Right lobe of liver (tissue), 6 donors: ENCODE results near the gene PDSS2. TPM values are rescaled to one million over a fixed set of nuclear protein-coding genes. Genes with fewer than 3 reads are reported as not detected.
"Not testable (repeated sequence)": the region's sequence is repeated elsewhere in the genome, so short reads cannot be mapped to it uniquely, and the experiment has no call there.

Source experiments
- ATAC-seq, 4 donors: fragments of 200-7000 bp; cut with Tn5 transposase; one replicate each; pipeline ENCODE4 v1.9.1; 2020; ENCODE audit warnings: mild to moderate bottlenecking in 4 of 4, moderate library complexity in 4 of 4
- DNase-seq, 3 donors: peaks; one replicate each; pipeline ENCODE4 v3.0.0-alpha.2; 2020
- H3K27ac ChIP-seq, 3 donors: fragments of 200-600 bp; one replicate each; pipeline ENCODE4 v1.8.0; 2022
- H3K27me3 ChIP-seq, 2 donors: fragments of 200-600 bp; one replicate each; pipeline ENCODE4 v1.8.0; 2022
- H3K36me3 ChIP-seq, 4 donors: fragments of 200-600 bp; sonication (generic) in 1 of 4; one replicate each; pipeline versions ENCODE4 v1.5.1 to v1.8.0; 2017 to 2022; ENCODE audit warnings: control low read depth in 1 of 4
- H3K4me1 ChIP-seq, 4 donors: fragments of 200-600 bp; sonication (generic) in 1 of 4; one replicate each; pipeline versions ENCODE4 v1.5.1 to v1.8.0; 2017 to 2022; ENCODE audit warnings: control low read depth in 1 of 4
- H3K4me3 ChIP-seq, 3 donors: fragments of 200-600 bp; one replicate each; pipeline ENCODE4 v1.8.0; 2022
- H3K9me3 ChIP-seq, 4 donors: fragments of 200-600 bp; sonication (generic) in 1 of 4; one replicate each; pipeline versions ENCODE4 v1.5.1 to v1.8.0; 2017 to 2022; ENCODE audit warnings: control low read depth in 1 of 4
- CTCF ChIP-seq, 4 donors: fragments of 200-600 bp in 3 of 4; fragments of 450-650 bp in 1 of 4; IDR thresholded peaks; one replicate each; pipeline versions ENCODE4 v1.5.1 to v1.8.0; 2016 to 2022; ENCODE audit warnings: antibody characterized with exemption in 4 of 4, mild to moderate bottlenecking in 2 of 4
- POLR2A ChIP-seq: fragments of 450-650 bp; IDR thresholded peaks from one replicate; pipeline ENCODE4 v1.6.1; 2017; ENCODE audit warnings: antibody characterized with exemption, mild to moderate bottlenecking
- WGBS: methylation state at CpG from one replicate; pipeline ENCODE4 v1.1.6; 2018; ENCODE audit warnings: low coverage, low lambda C conversion rate; ENCODE audit not compliant: insufficient coverage; ENCODE audit errors: missing lambda C conversion rate; 5-methylcytosine and 5-hydroxymethylcytosine counted together
- intact Hi-C, 2 donors: fragments of 100-400 bp; cut with DNase I; formaldehyde crosslinking; loops; one replicate each; pipeline versions ENCODE4 v1.11.2 to v1.14.1; 2022
- total RNA-seq, 6 experiments: library from RNA; depleted of rRNA in 2 of 6; stranded (reverse); fragments of >200 nt in 2 of 6; fragmentation: NEBNext Ultra II Directional in 3 of 6; extraction: Animal tissue kit (Norgen Biotek cat#: 25700) in 3 of 6; gene quantifications; one replicate each; pipeline versions ENCODE4 v1.1.0 to v1.2.4, GENCODE V29; 2016 to 2023
- donor health status: DM: no; HTN: yes; CAD: no.
- donor health status: DM: no; HTN: no; CAD: no.
- donor health status: DM: no; HTN: no; CAD: no.
- donor health status: DM: no; HTN: yes; CAD: no.
- donor health status: DM: no; HTN: yes; CAD: no.

The PDSS2 gene
- total RNA-seq, 6 experiments from 2014 or later: 17.0 to 25.1 (median 19.0) TPM

- no peak overlapping the region for H3K27ac ChIP-seq
- DNase-seq (no peak), ATAC-seq (no peak)
- peaks cover 0 to 6% (median 2%) of the 10 kb centered on the region in 4 donors for H3K4me1 ChIP-seq
- no peaks in the 10 kb centered on the region for H3K9me3 ChIP-seq
- intact Hi-C loops: no loop called here
- no peaks in the 10 kb centered on the region for H3K36me3 ChIP-seq
- TF ChIP-seq CTCF (IDR thresholded peaks at IDR 0.05) (no peak), POLR2A (no peak)
- no peak overlapping the region for H3K4me3 ChIP-seq
- H3K27me3 ChIP-seq: no peaks in the 10 kb centered on the region
- 75% methylated on average over 6 of the region's 6 CpGs for WGBS
Observed at GRCh38 chr6:107121266-107121665, 338.1 kb downstream of the PDSS2 start.

- ATAC-seq (no peak), DNase-seq (no peak)
- no peak overlapping the region for H3K27ac ChIP-seq
- no peak overlapping the region for H3K4me3 ChIP-seq
- peaks cover 0 to 7% (median 2%) of the 10 kb centered on the region in 4 donors for H3K4me1 ChIP-seq
- no peaks in the 10 kb centered on the region for H3K27me3 ChIP-seq
- intact Hi-C loops: no loop called here
- H3K9me3 ChIP-seq: no peaks in the 10 kb centered on the region
- no peak for TF ChIP-seq CTCF (IDR thresholded peaks at IDR 0.05)
- TF ChIP-seq POLR2A: no peak
- 100% methylated on average over 4 of the region's 4 CpGs for WGBS
- no peaks in the 10 kb centered on the region for H3K36me3 ChIP-seq
Observed at GRCh38 chr6:107120404-107120803, 339.0 kb downstream of the PDSS2 start.

- 86% methylated on average over 2 of the region's 2 CpGs for WGBS
- Histone ChIP-seq H3K9me3 (no peaks in the 10 kb centered on the region), H3K4me1 (peaks cover 0 to 9% (median 2%) of the 10 kb centered on the region in 4 donors), H3K4me3 (no peak overlapping the region), H3K36me3 (no peaks in the 10 kb centered on the region), H3K27ac (no peak overlapping the region), H3K27me3 (no peaks in the 10 kb centered on the region)
- DNase-seq (no peak), ATAC-seq (no peak)
- TF ChIP-seq POLR2A (no peak), CTCF (IDR thresholded peaks at IDR 0.05) (no peak)
- intact Hi-C loops: no loop called here
Observed at GRCh38 chr6:107118976-107119375, 340.4 kb downstream of the PDSS2 start.

- ATAC-seq, intact Hi-C loops, H3K36me3 ChIP-seq, H3K27ac ChIP-seq, H3K27me3 ChIP-seq, H3K4me3 ChIP-seq, DNase-seq, H3K9me3 ChIP-seq: not testable (repeated sequence)
- H3K4me1 ChIP-seq: peaks cover 0 to 13% (median 4%) of the 10 kb centered on the region in 4 donors
- 84% methylated on average over 8 of the region's 9 CpGs for WGBS
Observed at GRCh38 chr6:107118540-107118939, 340.8 kb downstream of the PDSS2 start.

GRCh38 chr6:107116931-107117330 lies 342.4 kb downstream of the PDSS2 start:
- Histone ChIP-seq H3K4me1 (peaks cover 0 to 13% (median 6%) of the 10 kb centered on the region in 4 donors), H3K36me3 (no peaks in the 10 kb centered on the region), H3K27ac (no peak overlapping the region), H3K9me3 (no peaks in the 10 kb centered on the region), H3K4me3 (no peak overlapping the region), H3K27me3 (no peaks in the 10 kb centered on the region)
- intact Hi-C loops: no loop called here
- no peak for ATAC-seq
- no peak for DNase-seq
- WGBS: 29% methylated on average over 7 of the region's 7 CpGs
- TF ChIP-seq POLR2A (no peak), CTCF (IDR thresholded peaks at IDR 0.05) (no peak)
